Measurements from ENCODE around the gene GSTM1.
"Not testable (repeated sequence)": the region's sequence is repeated elsewhere in the genome, so short reads cannot be mapped to it uniquely, and the experiment has no call there.

Gene GSTM1

GRCh38 chr1:109659997-109660690 is 27.5 kb upstream of the GSTM1 start:
- no peak for DNase-seq (ENCODE audit: low spot score)

GRCh38 chr1:109660691-109661026 is 27.0 kb upstream of the GSTM1 start:
- not testable (repeated sequence) for DNase-seq (ENCODE audit: low spot score)

GRCh38 chr1:109661391-109661790 is 26.2 kb upstream of the GSTM1 start:
- DNase-seq (ENCODE audit: low spot score) = no peak

GRCh38 chr1:109664671-109665070 is 22.9 kb upstream of the GSTM1 start:
- no peak for DNase-seq (ENCODE audit: low spot score)

GRCh38 chr1:109667452-109668122 is 20.0 kb upstream of the GSTM1 start, which contains the start of gene GSTM2:
TSS of gene GSTM2 (plus strand) at chr1:109668057. CDS start at chr1:109668116, 59 bp downstream.
- DNase-seq (ENCODE audit: low spot score) = peak; percentile 88

GRCh38 chr1:109668123-109668775 is 19.4 kb upstream of the GSTM1 start:
- no peak for DNase-seq (ENCODE audit: low spot score)

- DNase-seq (ENCODE audit: low spot score) = no peak
These were observed 18.2 kb upstream of the GSTM1 start for GRCh38 chr1:109669246-109669948.

- DNase-seq (ENCODE audit: low spot score) = not testable (repeated sequence)
These were observed 17.7 kb upstream of the GSTM1 start for GRCh38 chr1:109669949-109670302.

GRCh38 chr1:109671067-109671466 is 16.6 kb upstream of the GSTM1 start:
- DNase-seq (ENCODE audit: low spot score) = no peak

GRCh38 chr1:109673861-109674260 is 13.8 kb upstream of the GSTM1 start:
- DNase-seq (ENCODE audit: low spot score) = not testable (repeated sequence)

- DNase-seq (ENCODE audit: low spot score) = not testable (repeated sequence)
These were observed 10.8 kb upstream of the GSTM1 start for GRCh38 chr1:109676683-109677381.

- DNase-seq (ENCODE audit: low spot score) = no peak
These were observed 10.2 kb upstream of the GSTM1 start for GRCh38 chr1:109677459-109677858.

- DNase-seq (ENCODE audit: low spot score) = not testable (repeated sequence)
These were observed 9.0 kb upstream of the GSTM1 start for GRCh38 chr1:109678637-109679036.

- DNase-seq (ENCODE audit: low spot score) = not testable (repeated sequence)
These were observed 2.8 kb upstream of the GSTM1 start for GRCh38 chr1:109684777-109685176.

GRCh38 chr1:109685399-109685798 is 2.2 kb upstream of the GSTM1 start:
- DNase-seq (ENCODE audit: low spot score) = not testable (repeated sequence)

- DNase-seq (ENCODE audit: low spot score) = not testable (repeated sequence)
These were observed 1.7 kb upstream of the GSTM1 start for GRCh38 chr1:109685890-109686289.

- DNase-seq (ENCODE audit: low spot score) = not testable (repeated sequence)
These were observed 508 bp upstream of the GSTM1 start for GRCh38 chr1:109687109-109687508.

GRCh38 chr1:109689844-109690405 is 2.3 kb downstream of the GSTM1 start:
- DNase-seq (ENCODE audit: low spot score) = no peak

- no peak for DNase-seq (ENCODE audit: low spot score)
These were observed 4.1 kb downstream of the GSTM1 start for GRCh38 chr1:109691759-109692158.

GRCh38 chr1:109694400-109694799 is 6.8 kb downstream of the GSTM1 start:
- not testable (repeated sequence) for DNase-seq (ENCODE audit: low spot score)

- not testable (repeated sequence) for DNase-seq (ENCODE audit: low spot score)
These were observed 7.5 kb downstream of the GSTM1 start for GRCh38 chr1:109695138-109695537.

- no peak for DNase-seq (ENCODE audit: low spot score)
These were observed 9.4 kb downstream of the GSTM1 start for GRCh38 chr1:109697066-109697465.

Data from hepatic stellate cell (primary cell).